Measurements from ENCODE around the gene LIN28A. TPM values are rescaled to one million over a fixed set of nuclear protein-coding genes. Genes with fewer than 3 reads are reported as not detected.
A peak's percentile ranks its signal among the peaks of the same experiment; 100 is the strongest.

The LIN28A gene
- not detected for total RNA-seq

- TF ChIP-seq POLR2A (IDR thresholded peaks at IDR 0.05) (no peak), CTCF (IDR thresholded peaks at IDR 0.05) (no peak)
- no peak for DNase-seq (ENCODE audit: low spot score in 2 of 2)
- H3K4me3 ChIP-seq (ENCODE audit: low read depth, poor library complexity, severe bottlenecking): no peak within 1 kb of the TSS
- WGBS, 2 donors: 3 to 4% methylated on average over 46 to 63 of the region's 70 CpGs
- intact Hi-C loops (cut with DNase I; ENCODE audit: low total_unique reads): loop anchor here (10.0 kb wide), 1 partner anchor 86 kb away; no protein-coding TSS in a partner anchor
These were observed at the start of gene LIN28A for GRCh38 chr1:26410706-26411623. Gene LIN28A, plus strand, starts transcription at chr1:26410817. Its CDS starts 75 bp downstream, at chr1:26410892.

GRCh38 chr1:26361605-26362122 lies 49.0 kb upstream of the LIN28A start:
- no peak overlapping the region for H3K4me3 ChIP-seq (ENCODE audit: low read depth, poor library complexity, severe bottlenecking)
- WGBS, 2 donors: 80 to 88% methylated on average over 12 of the region's 12 CpGs
- TF ChIP-seq CTCF (IDR thresholded peaks at IDR 0.05) (no peak), POLR2A (IDR thresholded peaks at IDR 0.05) (no peak)
- intact Hi-C loops (cut with DNase I; ENCODE audit: low total_unique reads): no loop called here
- no peak for DNase-seq (ENCODE audit: low spot score in 2 of 2)

GRCh38 chr1:26362331-26362730 lies 48.3 kb upstream of the LIN28A start:
- no peak for DNase-seq (ENCODE audit: low spot score in 2 of 2)
- no peak overlapping the region for H3K4me3 ChIP-seq (ENCODE audit: low read depth, poor library complexity, severe bottlenecking)
- TF ChIP-seq CTCF (IDR thresholded peaks at IDR 0.05) (no peak), POLR2A (IDR thresholded peaks at IDR 0.05) (no peak)
- intact Hi-C loops (cut with DNase I; ENCODE audit: low total_unique reads): no loop called here
- WGBS, 2 donors: 93% methylated on average over 3 of the region's 3 CpGs

GRCh38 chr1:26363549-26364448 lies 46.8 kb upstream of the LIN28A start:
- no peak for TF ChIP-seq POLR2A (IDR thresholded peaks at IDR 0.05)
- TF ChIP-seq CTCF (IDR thresholded peaks at IDR 0.05): peak in 2 of 3 donors; percentile 51 to 66
- DNase-seq (ENCODE audit: low spot score in 2 of 2): peak; percentile 66 to 94
- intact Hi-C loops (cut with DNase I; ENCODE audit: low total_unique reads): no loop called here
- 33 to 34% methylated on average over 25 to 26 of the region's 26 CpGs for WGBS, 2 donors
- no peak overlapping the region for H3K4me3 ChIP-seq (ENCODE audit: low read depth, poor library complexity, severe bottlenecking)

GRCh38 chr1:26364956-26365355 lies 45.7 kb upstream of the LIN28A start:
- 57 to 67% methylated on average over 9 of the region's 9 CpGs for WGBS, 2 donors
- H3K4me3 ChIP-seq (ENCODE audit: low read depth, poor library complexity, severe bottlenecking): no peak overlapping the region
- no peak for DNase-seq (ENCODE audit: low spot score in 2 of 2)
- intact Hi-C loops (cut with DNase I; ENCODE audit: low total_unique reads): no loop called here
- no peak for TF ChIP-seq CTCF (IDR thresholded peaks at IDR 0.05)
- TF ChIP-seq POLR2A (IDR thresholded peaks at IDR 0.05): no peak
